ENCODE data around the gene NDUFS6. TPM values are rescaled to one million over a fixed set of nuclear protein-coding genes. Genes with fewer than 3 reads are reported as not detected.

The NDUFS6 gene
- total RNA-seq, 1 donor from 2014 or later = 37.6 TPM

- Histone ChIP-seq H3K36me3 (ENCODE audit: insufficient read depth, low read length) (no peaks in the 10 kb centered on the region), H3K4me3 (ENCODE audit: insufficient read depth, low read depth, low read length) (no peak overlapping the region), H3K9ac (ENCODE audit: low read length) (no peak overlapping the region), H3K4me2 (ENCODE audit: low read length) (no peak overlapping the region), H3K27me3 (ENCODE audit: insufficient read depth, low read length) (no peaks in the 10 kb centered on the region), H3K9me3 (ENCODE audit: insufficient read depth, low read depth, low read length) (no peaks in the 10 kb centered on the region), H4K20me1 (ENCODE audit: insufficient read depth, low read length) (no peaks in the 10 kb centered on the region), H3K79me2 (ENCODE audit: insufficient read depth, low read length) (no peaks in the 10 kb centered on the region), H3K4me1 (ENCODE audit: insufficient read depth, low read length) (peaks cover 27% of the 10 kb centered on the region), H2AFZ (ENCODE audit: low read depth, low read length) (no peak overlapping the region), H3K27ac (ENCODE audit: low read depth, low read length) (no peak overlapping the region)
- H3K27ac Mint-ChIP-seq (ENCODE audit: unreplicated experiment) = no peak overlapping the region
- no peaks in the 10 kb centered on the region for H3K36me3 Mint-ChIP-seq (ENCODE audit: low read depth, unreplicated experiment)
- DNase-seq (ENCODE audit: low read depth) (no peak), FAIRE-seq (no peak)
- no peak for TF ChIP-seq EZH2 (IDR thresholded peaks at IDR 0.05; ENCODE audit: insufficient read depth, low read length)
- no peak for TF ChIP-seq CTCF (IDR thresholded peaks at IDR 0.05; ENCODE audit: insufficient read depth, low read depth, low read length)
- H3K4me1 Mint-ChIP-seq (ENCODE audit: low read depth, unreplicated experiment) = peaks cover 14% of the 10 kb centered on the region
- H3K27me3 Mint-ChIP-seq (ENCODE audit: low read depth, unreplicated experiment) = peaks cover 22% of the 10 kb centered on the region
- no peaks in the 10 kb centered on the region for H3K9me3 Mint-ChIP-seq (ENCODE audit: unreplicated experiment)
- no peak overlapping the region for H3K4me3 Mint-ChIP-seq (ENCODE audit: unreplicated experiment)
These were observed 14.4 kb upstream of the NDUFS6 start for GRCh38 chr5:1786621-1787471.

- Mint-ChIP-seq H3K4me3 (ENCODE audit: unreplicated experiment) (no peak overlapping the region), H3K9me3 (ENCODE audit: unreplicated experiment) (no peaks in the 10 kb centered on the region), H3K27me3 (ENCODE audit: low read depth, unreplicated experiment) (peaks cover 17% of the 10 kb centered on the region), H3K36me3 (ENCODE audit: low read depth, unreplicated experiment) (no peaks in the 10 kb centered on the region), H3K27ac (ENCODE audit: unreplicated experiment) (no peak overlapping the region), H3K4me1 (ENCODE audit: low read depth, unreplicated experiment) (peaks cover 20% of the 10 kb centered on the region)
- H4K20me1 ChIP-seq (ENCODE audit: insufficient read depth, low read length) = no peaks in the 10 kb centered on the region
- H3K9me3 ChIP-seq (ENCODE audit: insufficient read depth, low read depth, low read length) = no peaks in the 10 kb centered on the region
- H3K36me3 ChIP-seq (ENCODE audit: insufficient read depth, low read length) = no peaks in the 10 kb centered on the region
- no peak overlapping the region for H3K27ac ChIP-seq (ENCODE audit: low read depth, low read length)
- DNase-seq (ENCODE audit: low read depth) (no peak), FAIRE-seq (no peak)
- no peaks in the 10 kb centered on the region for H3K79me2 ChIP-seq (ENCODE audit: insufficient read depth, low read length)
- H3K4me2 ChIP-seq (ENCODE audit: low read length) = no peak overlapping the region
- no peaks in the 10 kb centered on the region for H3K27me3 ChIP-seq (ENCODE audit: insufficient read depth, low read length)
- H3K4me3 ChIP-seq (ENCODE audit: insufficient read depth, low read depth, low read length) = no peak overlapping the region
- H3K4me1 ChIP-seq (ENCODE audit: insufficient read depth, low read length) = peaks cover 33% of the 10 kb centered on the region
- H2AFZ ChIP-seq (ENCODE audit: low read depth, low read length) = no peak overlapping the region
- no peak for TF ChIP-seq EZH2 (IDR thresholded peaks at IDR 0.05; ENCODE audit: insufficient read depth, low read length)
- no peak for TF ChIP-seq CTCF (IDR thresholded peaks at IDR 0.05; ENCODE audit: insufficient read depth, low read depth, low read length)
- H3K9ac ChIP-seq (ENCODE audit: low read length) = no peak overlapping the region
These were observed 13.6 kb upstream of the NDUFS6 start for GRCh38 chr5:1787472-1788047.

GRCh38 chr5:1788200-1788599 is 13.0 kb upstream of the NDUFS6 start:
- peaks cover 14% of the 10 kb centered on the region for H3K27me3 Mint-ChIP-seq (ENCODE audit: low read depth, unreplicated experiment)
- Histone ChIP-seq H4K20me1 (ENCODE audit: insufficient read depth, low read length) (no peaks in the 10 kb centered on the region), H2AFZ (ENCODE audit: low read depth, low read length) (no peak overlapping the region), H3K4me2 (ENCODE audit: low read length) (no peak overlapping the region), H3K4me3 (ENCODE audit: insufficient read depth, low read depth, low read length) (no peak overlapping the region), H3K4me1 (ENCODE audit: insufficient read depth, low read length) (peaks cover 40% of the 10 kb centered on the region), H3K79me2 (ENCODE audit: insufficient read depth, low read length) (no peaks in the 10 kb centered on the region), H3K9ac (ENCODE audit: low read length) (no peak overlapping the region), H3K9me3 (ENCODE audit: insufficient read depth, low read depth, low read length) (no peaks in the 10 kb centered on the region), H3K27ac (ENCODE audit: low read depth, low read length) (no peak overlapping the region), H3K36me3 (ENCODE audit: insufficient read depth, low read length) (no peaks in the 10 kb centered on the region), H3K27me3 (ENCODE audit: insufficient read depth, low read length) (no peaks in the 10 kb centered on the region)
- peaks cover 27% of the 10 kb centered on the region for H3K4me1 Mint-ChIP-seq (ENCODE audit: low read depth, unreplicated experiment)
- no peak overlapping the region for H3K4me3 Mint-ChIP-seq (ENCODE audit: unreplicated experiment)
- no peaks in the 10 kb centered on the region for H3K9me3 Mint-ChIP-seq (ENCODE audit: unreplicated experiment)
- TF ChIP-seq CTCF (IDR thresholded peaks at IDR 0.05; ENCODE audit: insufficient read depth, low read depth, low read length) (no peak), EZH2 (IDR thresholded peaks at IDR 0.05; ENCODE audit: insufficient read depth, low read length) (no peak)
- H3K27ac Mint-ChIP-seq (ENCODE audit: unreplicated experiment) = no peak overlapping the region
- DNase-seq (ENCODE audit: low read depth) (no peak), FAIRE-seq (no peak)
- H3K36me3 Mint-ChIP-seq (ENCODE audit: low read depth, unreplicated experiment) = peaks cover 2% of the 10 kb centered on the region

All from astrocyte (in vitro differentiated cells and primary cell).